HepG2 (cell line): ENCODE measurements around the gene PPP4R4. TPM values are rescaled to one million over a fixed set of nuclear protein-coding genes. Genes with fewer than 3 reads are reported as not detected.

Experiments used
- NFKBIZ ChIP-seq: IDR thresholded peaks from 2 replicates; pipeline ENCODE4 v1.6.1; 2018; ENCODE audit warnings: missing genetic modification reagents, missing compliant biosample characterization
- NRL ChIP-seq: sonication (generic); formaldehyde crosslinking; IDR thresholded peaks from 2 replicates; pipeline ENCODE4 v1.5.0; 2020; ENCODE audit warnings: missing genetic modification reagents, mild to moderate bottlenecking, moderate library complexity, borderline replicate concordance
- SAFB2 ChIP-seq: sonication (generic); formaldehyde crosslinking; IDR thresholded peaks from 2 replicates; pipeline ENCODE4 v1.5.1; 2020; ENCODE audit warnings: missing genetic modification reagents, low read depth, mild to moderate bottlenecking, borderline replicate concordance
- YEATS4 ChIP-seq: sonication (generic); formaldehyde crosslinking; IDR thresholded peaks from 2 replicates; pipeline ENCODE4 v1.4.0; 2020; ENCODE audit warnings: missing genetic modification reagents, borderline replicate concordance
- ZFY ChIP-seq: sonication (generic); formaldehyde crosslinking; IDR thresholded peaks from 2 replicates; pipeline ENCODE4 v1.4.0; 2020; ENCODE audit warnings: missing genetic modification reagents
- ZNF136 ChIP-seq: sonication (generic); formaldehyde crosslinking; IDR thresholded peaks from 2 replicates; pipeline ENCODE4 v1.8.1; 2022; ENCODE audit warnings: low read depth, mild to moderate bottlenecking, moderate library complexity, missing genetic modification reagents
- ZNF235 ChIP-seq: sonication (generic); formaldehyde crosslinking; IDR thresholded peaks from 2 replicates; pipeline ENCODE4 v1.8.1; 2023; ENCODE audit warnings: mild to moderate bottlenecking, missing genetic modification reagents, borderline replicate concordance
- polyA plus RNA-seq, 8 experiments: library from polyadenylated mRNA; depleted of rRNA in 3 of 8; stranded (reverse) in 7 of 8; unstranded in 1 of 8; fragments of >200 nt; fragmentation: Illumina TruSeq in 4 of 8; extraction: Trizol in 4 of 8; gene quantifications; 2 replicates each; pipeline versions ENCODE4 v1.2.1 to v1.2.3, GENCODE V29; 2011 to 2016; ENCODE audit warnings: low read depth in 4 of 8, missing spikeins in 1 of 8, mixed read lengths in 1 of 8; ENCODE audit not compliant: insufficient read depth in 1 of 8
- total RNA-seq, 5 experiments: library from RNA; depleted of rRNA; stranded (reverse); fragments of >200 nt; fragmentation: Illumina TruSeq; extraction: Trizol; gene quantifications; 2 replicates each; pipeline ENCODE4 v1.2.3, GENCODE V29; 2016; ENCODE audit warnings: low read depth in 1 of 5
- TF ChIP-seq, protein P1 (sequence below): IDR thresholded peaks from 2 replicates; pipeline ENCODE4 v1.6.1; 2016; ENCODE audit warnings: missing compliant biosample characterization, missing genetic modification reagents, borderline replicate concordance
- TF ChIP-seq, protein P2 (sequence below): IDR thresholded peaks from 2 replicates; pipeline ENCODE4 v1.6.1; 2016; ENCODE audit warnings: missing genetic modification reagents, missing compliant biosample characterization
- TF ChIP-seq, protein P3 (sequence below): sonication (generic); formaldehyde crosslinking; IDR thresholded peaks from 2 replicates; pipeline ENCODE4 v1.5.1; 2020; ENCODE audit warnings: mild to moderate bottlenecking, missing genetic modification reagents, moderate library complexity
- TF ChIP-seq, protein P4 (sequence below): sonication (generic); formaldehyde crosslinking; IDR thresholded peaks from 2 replicates; pipeline ENCODE4 v1.4.0; 2020; ENCODE audit warnings: missing genetic modification reagents

Gene PPP4R4
- total and polyA plus RNA-seq, 2 of the 13 experiments (the other 11 are each of a cell fraction or from before 2014, with no cell fraction given): 9.5 to 19.8 TPM

DNA sequence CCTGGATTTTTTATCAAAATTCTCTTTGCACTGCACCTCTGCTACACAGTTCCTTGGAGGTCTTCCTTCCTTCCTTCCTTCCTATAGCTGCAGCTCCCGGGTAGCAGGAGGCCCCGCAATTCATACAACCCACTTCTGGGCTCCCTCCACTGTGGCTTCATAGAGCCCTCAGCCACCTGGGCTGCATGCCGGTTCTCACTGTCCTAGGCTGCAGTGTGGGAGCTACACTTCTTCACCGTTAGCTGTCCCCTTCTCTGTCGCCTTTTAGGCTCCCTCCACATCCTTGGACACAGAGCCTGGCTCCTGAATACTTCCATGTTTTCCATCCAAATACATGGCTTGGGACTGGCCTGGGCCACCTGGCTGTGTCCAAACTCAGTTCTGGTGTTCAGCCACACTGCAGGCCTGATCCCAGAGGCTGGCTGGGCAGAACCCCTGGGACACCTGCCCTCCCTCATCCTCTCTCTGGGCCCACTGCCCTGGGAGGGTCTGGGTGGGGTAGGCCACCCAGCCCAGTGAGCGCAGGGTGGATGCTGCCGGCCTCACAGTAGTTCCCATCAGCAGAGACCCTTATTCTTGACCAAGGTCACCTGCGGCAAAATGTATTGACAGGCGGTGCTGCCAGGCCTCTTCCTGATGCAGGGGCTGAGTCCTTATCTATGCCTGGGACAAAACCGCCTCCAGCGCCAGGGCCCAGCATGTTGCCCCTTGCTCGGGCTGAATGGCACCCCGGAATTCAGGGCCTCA, 117.2 kb downstream of the PPP4R4 start (continued):
- TF ChIP-seq, protein P1, sequence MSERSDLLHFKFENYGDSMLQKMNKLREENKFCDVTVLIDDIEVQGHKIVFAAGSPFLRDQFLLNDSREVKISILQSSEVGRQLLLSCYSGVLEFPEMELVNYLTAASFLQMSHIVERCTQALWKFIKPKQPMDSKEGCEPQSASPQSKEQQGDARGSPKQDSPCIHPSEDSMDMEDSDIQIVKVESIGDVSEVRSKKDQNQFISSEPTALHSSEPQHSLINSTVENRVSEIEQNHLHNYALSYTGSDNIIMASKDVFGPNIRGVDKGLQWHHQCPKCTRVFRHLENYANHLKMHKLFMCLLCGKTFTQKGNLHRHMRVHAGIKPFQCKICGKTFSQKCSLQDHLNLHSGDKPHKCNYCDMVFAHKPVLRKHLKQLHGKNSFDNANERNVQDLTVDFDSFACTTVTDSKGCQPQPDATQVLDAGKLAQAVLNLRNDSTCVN: no peak
- TF ChIP-seq SAFB2 (CRISPR knock-in tag) (0 out of 2 replicates have a peak, but pooled peaks have one; percentile 18), NFKBIZ (no peak), ZNF235 (CRISPR knock-in tag) (0 out of 2 replicates have a peak, but pooled peaks have one; percentile 59), NRL (CRISPR knock-in tag) (0 out of 2 replicates have a peak, but pooled peaks have one; percentile 24), ZFY (peak; percentile 66; the same call in 1 of the 2 replicates), ZNF136 (CRISPR knock-in tag) (no peak), YEATS4 (CRISPR knock-in tag) (0 out of 2 replicates have a peak, but pooled peaks have one; percentile 12)
- TF ChIP-seq, protein P2, sequence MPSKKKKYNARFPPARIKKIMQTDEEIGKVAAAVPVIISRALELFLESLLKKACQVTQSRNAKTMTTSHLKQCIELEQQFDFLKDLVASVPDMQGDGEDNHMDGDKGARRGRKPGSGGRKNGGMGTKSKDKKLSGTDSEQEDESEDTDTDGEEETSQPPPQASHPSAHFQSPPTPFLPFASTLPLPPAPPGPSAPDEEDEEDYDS (CRISPR knock-in tag): no peak
- TF ChIP-seq, protein P3, sequence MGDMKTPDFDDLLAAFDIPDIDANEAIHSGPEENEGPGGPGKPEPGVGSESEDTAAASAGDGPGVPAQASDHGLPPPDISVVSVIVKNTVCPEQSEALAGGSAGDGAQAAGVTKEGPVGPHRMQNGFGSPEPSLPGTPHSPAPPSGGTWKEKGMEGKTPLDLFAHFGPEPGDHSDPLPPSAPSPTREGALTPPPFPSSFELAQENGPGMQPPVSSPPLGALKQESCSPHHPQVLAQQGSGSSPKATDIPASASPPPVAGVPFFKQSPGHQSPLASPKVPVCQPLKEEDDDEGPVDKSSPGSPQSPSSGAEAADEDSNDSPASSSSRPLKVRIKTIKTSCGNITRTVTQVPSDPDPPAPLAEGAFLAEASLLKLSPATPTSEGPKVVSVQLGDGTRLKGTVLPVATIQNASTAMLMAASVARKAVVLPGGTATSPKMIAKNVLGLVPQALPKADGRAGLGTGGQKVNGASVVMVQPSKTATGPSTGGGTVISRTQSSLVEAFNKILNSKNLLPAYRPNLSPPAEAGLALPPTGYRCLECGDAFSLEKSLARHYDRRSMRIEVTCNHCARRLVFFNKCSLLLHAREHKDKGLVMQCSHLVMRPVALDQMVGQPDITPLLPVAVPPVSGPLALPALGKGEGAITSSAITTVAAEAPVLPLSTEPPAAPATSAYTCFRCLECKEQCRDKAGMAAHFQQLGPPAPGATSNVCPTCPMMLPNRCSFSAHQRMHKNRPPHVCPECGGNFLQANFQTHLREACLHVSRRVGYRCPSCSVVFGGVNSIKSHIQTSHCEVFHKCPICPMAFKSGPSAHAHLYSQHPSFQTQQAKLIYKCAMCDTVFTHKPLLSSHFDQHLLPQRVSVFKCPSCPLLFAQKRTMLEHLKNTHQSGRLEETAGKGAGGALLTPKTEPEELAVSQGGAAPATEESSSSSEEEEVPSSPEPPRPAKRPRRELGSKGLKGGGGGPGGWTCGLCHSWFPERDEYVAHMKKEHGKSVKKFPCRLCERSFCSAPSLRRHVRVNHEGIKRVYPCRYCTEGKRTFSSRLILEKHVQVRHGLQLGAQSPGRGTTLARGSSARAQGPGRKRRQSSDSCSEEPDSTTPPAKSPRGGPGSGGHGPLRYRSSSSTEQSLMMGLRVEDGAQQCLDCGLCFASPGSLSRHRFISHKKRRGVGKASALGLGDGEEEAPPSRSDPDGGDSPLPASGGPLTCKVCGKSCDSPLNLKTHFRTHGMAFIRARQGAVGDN (CRISPR knock-in tag): peak; percentile 92
- TF ChIP-seq, protein P4, sequence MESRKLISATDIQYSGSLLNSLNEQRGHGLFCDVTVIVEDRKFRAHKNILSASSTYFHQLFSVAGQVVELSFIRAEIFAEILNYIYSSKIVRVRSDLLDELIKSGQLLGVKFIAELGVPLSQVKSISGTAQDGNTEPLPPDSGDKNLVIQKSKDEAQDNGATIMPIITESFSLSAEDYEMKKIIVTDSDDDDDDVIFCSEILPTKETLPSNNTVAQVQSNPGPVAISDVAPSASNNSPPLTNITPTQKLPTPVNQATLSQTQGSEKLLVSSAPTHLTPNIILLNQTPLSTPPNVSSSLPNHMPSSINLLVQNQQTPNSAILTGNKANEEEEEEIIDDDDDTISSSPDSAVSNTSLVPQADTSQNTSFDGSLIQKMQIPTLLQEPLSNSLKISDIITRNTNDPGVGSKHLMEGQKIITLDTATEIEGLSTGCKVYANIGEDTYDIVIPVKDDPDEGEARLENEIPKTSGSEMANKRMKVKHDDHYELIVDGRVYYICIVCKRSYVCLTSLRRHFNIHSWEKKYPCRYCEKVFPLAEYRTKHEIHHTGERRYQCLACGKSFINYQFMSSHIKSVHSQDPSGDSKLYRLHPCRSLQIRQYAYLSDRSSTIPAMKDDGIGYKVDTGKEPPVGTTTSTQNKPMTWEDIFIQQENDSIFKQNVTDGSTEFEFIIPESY (CRISPR knock-in tag): peak; percentile 88
